ENCODE results near the gene GPATCH2. TPM values are rescaled to one million over a fixed set of nuclear protein-coding genes. Genes with fewer than 3 reads are reported as not detected.
"Not testable (repeated sequence)": the region's sequence is repeated elsewhere in the genome, so short reads cannot be mapped to it uniquely, and the experiment has no call there.

The GPATCH2 gene
- total RNA-seq, 1 experiment from 2014 or later, result 8.4 TPM

DNA sequence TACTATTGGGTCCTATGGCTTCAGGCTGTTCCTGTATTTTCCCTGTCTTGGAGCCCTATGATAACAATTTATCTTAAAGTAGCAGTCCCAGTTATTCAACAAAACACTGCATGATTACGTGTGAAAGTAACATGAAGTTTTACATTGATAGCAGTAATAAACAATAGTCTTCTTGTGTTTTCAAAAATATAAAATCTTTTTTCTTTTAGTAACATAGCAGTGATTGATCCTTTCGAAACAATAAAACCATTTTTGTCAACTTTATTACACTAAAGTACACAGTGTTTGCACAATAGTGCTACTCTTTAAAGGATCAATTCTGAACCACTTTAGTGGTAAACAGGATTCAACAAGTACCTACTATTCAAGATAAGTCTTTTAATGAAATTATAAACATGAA is 90.6 kb downstream of the GPATCH2 start:
- no peak for DNase-seq (ENCODE audit: low read depth)
- in situ Hi-C loops (cut with HindIII; ENCODE audit: low pct_unique_long_range_greater_than_20kb, low sequenced_read_pairs), result no loop called here

DNA sequence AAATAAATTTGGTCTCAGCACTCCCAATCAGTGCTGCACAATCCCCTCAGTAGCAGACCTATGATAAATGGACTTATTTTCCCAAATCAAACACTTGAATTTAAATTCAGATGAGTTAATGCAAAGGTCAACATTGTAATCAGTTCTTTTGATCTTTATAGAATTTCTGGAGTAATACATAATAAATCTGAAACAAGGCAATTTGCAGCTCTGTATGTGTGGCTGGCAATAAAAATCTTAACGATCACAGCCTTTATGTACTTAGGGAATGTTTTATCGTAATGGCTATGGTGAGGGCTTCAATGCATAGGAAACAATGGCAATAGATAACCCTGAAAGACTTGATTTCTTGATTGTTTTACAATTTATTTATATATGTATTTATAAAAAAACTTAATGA is 91.4 kb downstream of the GPATCH2 start:
- in situ Hi-C loops (cut with HindIII; ENCODE audit: low pct_unique_long_range_greater_than_20kb, low sequenced_read_pairs), result no loop called here
- no peak for DNase-seq (ENCODE audit: low read depth)

DNA sequence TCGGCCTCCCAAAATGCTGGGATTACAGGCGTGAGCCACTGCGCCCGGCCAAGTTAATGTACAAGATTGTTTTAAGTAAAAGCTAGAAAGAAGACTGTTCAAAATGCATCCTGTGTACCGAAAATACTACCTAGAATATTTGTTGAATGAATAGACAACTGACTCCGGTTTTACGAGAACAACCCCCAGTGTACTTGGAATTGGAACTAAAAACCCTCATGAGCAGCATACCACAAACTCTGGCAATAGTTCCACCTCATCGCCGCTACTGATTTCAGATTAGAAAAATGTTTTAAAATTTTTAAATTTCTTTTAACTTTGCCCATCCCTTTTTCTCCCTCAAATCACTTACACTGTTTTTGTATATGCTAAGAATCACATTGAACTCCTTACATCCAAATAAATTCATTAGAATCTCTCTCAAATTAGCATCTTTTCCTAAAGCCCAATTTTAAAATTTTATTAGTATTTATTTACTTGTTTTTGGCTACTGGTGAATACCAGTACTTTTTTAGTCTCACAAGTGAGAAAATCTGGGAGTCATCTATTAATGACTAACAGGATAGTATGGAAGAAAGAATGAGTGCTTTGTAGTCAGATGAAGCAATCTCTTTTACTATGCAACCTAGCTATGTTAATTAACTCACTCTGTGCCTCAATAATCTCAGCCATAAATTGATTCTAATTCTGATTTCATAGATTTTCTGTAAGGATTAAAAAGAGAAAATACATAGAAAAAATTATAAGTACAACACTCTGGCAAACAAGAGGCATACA is 95.1 kb downstream of the GPATCH2 start:
- in situ Hi-C loops (cut with HindIII; ENCODE audit: low pct_unique_long_range_greater_than_20kb, low sequenced_read_pairs), result no loop called here
- no peak for DNase-seq (ENCODE audit: low read depth)

DNA sequence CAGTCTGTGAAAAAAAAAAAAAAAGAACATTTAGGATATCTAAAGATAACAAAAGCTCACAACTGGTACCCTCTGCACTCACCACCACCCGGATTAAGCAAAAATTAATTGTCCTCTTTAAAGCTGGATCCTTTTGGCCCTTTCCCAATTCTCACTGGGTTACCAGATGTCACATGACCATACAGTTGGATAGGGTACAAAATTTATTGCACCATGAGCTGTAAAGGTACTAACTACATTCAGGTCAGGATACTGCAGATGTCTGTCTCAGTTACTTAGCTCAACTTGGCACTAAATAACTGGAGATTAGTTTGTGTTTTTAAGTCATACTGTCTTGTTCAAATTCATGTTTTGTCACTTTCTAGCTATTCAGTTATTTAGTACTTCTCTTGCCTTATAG is 96.3 kb downstream of the GPATCH2 start:
- no peak for DNase-seq (ENCODE audit: low read depth)

DNA sequence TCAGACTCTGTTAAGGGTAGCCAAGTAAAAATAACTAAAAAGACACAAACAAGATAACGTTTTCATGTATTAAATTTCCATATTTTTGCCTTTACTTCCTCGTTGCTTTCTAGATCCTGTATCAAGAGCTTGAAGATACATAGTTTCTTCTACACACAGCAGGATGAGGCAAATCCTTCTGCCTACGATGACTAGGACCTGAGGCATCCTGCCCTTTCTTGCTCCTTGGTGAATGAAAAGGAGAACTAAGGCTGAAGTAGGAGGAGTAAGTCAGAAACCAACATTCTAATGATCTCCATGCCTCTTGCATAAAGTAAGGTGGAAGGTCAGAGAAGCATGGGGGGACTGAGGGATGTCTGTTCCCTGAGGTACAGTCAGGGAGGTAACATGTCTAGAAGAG is 102.6 kb downstream of the GPATCH2 start:
- DNase-seq (ENCODE audit: low read depth), result no peak
- in situ Hi-C loops (cut with HindIII; ENCODE audit: low pct_unique_long_range_greater_than_20kb, low sequenced_read_pairs), result no loop called here

More for the DNA sequence above, 96.3 kb downstream of the GPATCH2 start:
- in situ Hi-C loops (cut with HindIII; ENCODE audit: low pct_unique_long_range_greater_than_20kb, low sequenced_read_pairs), result no loop called here

DNA sequence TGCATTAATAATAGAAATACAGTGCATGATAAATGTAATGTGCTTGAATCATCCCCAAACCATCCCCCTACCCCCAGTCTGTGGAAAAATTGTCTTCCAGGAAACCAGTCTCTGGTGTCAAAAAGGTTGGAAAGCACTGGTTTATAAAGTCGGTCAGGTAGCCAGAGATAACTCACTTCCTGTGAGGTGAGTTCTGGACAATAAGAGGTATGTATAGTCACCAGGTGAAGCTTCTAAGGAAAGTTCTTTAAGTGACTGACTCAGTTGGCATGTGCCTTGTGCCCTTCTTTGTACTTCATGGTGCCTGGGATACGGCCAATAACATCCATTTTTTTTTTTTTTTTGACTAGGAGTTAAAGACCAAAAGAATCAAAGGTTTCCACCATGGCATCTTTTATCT is 103.7 kb downstream of the GPATCH2 start:
- DNase-seq (ENCODE audit: low read depth), result no peak
- in situ Hi-C loops (cut with HindIII; ENCODE audit: low pct_unique_long_range_greater_than_20kb, low sequenced_read_pairs), result no loop called here

DNA sequence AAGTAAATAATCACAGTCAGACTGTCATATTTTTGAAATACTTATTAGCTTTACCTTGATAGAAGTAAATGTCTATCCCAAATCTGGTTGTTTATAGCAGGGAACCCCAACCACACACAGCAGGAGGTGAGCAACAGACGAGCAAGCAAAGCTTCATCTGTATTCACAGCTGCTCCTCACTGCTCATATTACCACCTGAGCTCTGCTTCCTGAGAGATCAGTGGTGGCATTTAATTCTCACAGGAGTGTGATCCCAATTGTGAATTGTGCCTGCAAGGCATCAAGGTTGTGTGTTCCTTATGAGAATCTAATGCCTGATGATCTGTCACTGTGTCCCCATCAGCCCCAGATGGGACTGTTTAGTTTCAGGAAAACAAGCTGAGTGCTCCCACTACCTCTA is 104.3 kb downstream of the GPATCH2 start:
- no peak for DNase-seq (ENCODE audit: low read depth)
- in situ Hi-C loops (cut with HindIII; ENCODE audit: low pct_unique_long_range_greater_than_20kb, low sequenced_read_pairs), result no loop called here

DNA sequence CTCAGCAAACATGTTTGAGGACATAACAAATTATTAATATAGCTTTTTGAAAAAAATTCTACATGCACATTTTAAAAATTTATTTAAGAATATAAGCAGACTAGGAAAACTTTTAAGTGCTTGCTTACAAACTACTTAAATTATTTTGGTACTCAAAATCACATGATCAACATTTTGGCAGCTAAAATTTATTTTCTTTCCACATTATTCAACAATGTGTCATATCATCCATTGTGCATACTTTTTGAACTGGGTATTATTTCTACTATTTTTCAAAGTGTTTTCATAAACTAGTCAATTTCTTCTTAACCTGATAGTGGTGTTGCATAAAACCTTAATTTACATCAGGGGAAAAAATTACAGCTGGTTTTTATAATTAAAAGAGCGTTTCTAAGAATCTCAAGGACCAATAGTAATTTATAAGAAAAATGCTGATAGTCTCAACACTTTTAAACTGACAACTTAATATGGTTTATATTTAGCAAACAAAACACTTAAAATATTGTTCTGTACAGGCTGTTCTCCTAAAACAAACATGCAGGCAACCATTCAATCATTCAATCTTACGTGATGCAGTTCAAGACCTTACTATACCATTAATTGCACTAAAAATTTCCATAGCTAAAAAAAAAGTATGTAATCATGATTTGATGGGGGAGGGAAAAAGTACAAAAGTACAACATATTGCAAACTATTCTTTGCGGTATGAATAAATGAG is 105.0 kb downstream of the GPATCH2 start:
- DNase-seq (ENCODE audit: low read depth), result no peak
- in situ Hi-C loops (cut with HindIII; ENCODE audit: low pct_unique_long_range_greater_than_20kb, low sequenced_read_pairs), result no loop called here

DNA sequence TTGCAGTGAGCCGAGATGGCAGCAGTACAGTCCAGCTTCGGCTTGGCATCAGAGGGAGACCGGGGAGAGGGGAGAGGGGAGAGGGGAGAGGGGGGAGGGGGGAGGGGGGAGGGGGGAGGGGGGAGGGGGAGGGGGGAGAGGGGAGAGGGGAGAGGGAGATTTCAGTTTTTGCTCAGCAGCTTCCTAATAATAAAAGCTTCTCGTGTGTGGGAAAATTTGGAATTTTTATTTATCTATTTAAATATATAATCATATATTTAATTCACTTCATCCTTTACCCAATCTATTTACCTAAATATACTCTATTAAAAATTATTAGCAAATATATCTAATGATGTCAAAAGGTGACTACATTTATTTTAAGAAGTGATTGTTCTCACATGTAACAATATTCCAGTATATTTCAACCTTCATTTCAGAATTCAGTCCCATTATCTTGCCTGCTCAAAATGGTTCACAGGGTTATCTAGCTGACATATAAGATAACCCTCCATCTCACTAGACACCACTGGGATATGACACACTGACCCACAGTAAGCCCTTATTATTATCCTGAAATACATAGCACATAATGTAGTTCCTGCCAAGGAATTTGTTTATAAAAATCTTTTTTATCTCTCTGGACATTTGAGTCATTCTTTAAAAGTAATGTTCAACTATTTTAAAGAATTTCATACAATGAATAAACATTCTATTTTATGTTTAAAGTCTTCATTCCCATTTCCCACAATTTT is 105.9 kb downstream of the GPATCH2 start:
- no peak for DNase-seq (ENCODE audit: low read depth)
- in situ Hi-C loops (cut with HindIII; ENCODE audit: low pct_unique_long_range_greater_than_20kb, low sequenced_read_pairs), result no loop called here

DNA sequence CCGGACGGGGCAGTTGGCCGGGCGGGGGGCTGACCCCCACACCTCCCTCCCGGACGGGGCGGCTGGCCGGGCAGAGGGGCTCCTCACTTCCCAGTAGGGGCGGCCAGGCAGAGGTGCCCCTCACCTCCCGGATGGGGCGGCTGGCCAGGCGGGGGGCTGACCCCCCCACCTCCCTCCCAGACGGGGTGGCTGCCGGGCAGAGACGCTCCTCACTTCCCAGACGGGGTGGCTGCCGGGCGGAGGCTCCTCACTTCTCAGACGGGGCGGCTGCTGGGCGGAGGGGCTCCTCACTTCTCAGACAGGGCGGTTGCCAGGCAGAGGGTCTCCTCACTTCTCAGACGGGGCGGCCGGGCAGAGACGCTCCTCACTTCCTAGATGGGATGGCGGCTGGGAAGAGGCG is 107.0 kb downstream of the GPATCH2 start:
- DNase-seq (ENCODE audit: low read depth); in situ Hi-C loops (cut with HindIII; ENCODE audit: low pct_unique_long_range_greater_than_20kb, low sequenced_read_pairs): not testable (repeated sequence)

DNA sequence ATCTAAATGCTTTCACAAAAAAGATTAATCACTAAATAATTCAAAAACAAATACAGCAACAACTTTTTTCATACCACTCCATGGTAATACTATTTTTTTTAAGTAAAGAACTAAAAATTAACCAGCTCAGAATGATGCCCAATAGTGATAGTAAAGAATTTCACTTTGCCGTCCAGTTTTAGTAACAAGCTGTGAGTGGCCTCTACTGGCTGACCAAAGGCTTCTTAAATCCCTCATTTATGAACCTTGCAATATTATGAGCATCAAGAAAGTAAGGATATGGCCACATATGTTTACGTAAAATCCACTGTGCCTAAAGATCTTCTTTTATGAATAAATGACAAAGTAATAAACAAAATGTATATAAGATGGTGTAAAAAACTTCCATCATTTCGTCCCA is 108.6 kb downstream of the GPATCH2 start:
- in situ Hi-C loops (cut with HindIII; ENCODE audit: low pct_unique_long_range_greater_than_20kb, low sequenced_read_pairs), result no loop called here
- DNase-seq (ENCODE audit: low read depth), result no peak

DNA sequence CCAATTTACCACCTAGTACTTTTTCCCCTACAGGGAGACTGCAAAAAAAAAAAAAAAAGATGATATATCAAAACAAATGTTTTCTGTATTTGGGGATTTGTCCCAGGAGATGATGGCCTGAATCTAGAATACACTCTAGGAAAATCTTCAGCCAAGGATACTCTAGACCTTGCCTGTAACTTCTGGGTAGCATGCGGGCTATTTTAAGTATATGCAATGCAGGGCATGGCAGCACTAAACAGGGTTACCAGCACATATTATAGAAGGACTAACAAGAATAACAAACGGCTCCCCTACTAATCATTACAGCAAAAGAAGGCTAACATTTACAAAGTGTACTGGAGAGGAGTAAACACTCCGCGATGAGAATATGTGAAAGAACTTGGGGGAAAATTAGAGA is 109.6 kb downstream of the GPATCH2 start:
- in situ Hi-C loops (cut with HindIII; ENCODE audit: low pct_unique_long_range_greater_than_20kb, low sequenced_read_pairs), result no loop called here
- DNase-seq (ENCODE audit: low read depth), result no peak

DNA sequence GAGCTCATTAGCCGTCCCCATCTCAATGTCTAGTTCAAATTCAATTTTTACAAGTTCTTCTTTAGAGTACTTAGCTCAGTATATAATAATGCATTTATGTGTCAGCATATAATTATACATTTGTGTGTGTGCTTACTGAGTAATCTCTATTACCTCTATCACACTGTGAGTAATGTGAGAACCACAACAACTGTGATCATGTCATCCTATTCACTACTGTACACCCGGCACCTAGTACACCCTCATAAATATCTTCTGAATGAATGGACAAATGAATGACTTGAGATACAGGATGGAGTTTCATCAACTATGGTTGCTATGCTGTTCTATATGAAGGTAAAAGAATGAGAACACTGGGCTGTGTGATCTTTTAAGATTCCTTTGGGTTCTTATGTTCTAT is 124.0 kb downstream of the GPATCH2 start:
- in situ Hi-C loops (cut with HindIII; ENCODE audit: low pct_unique_long_range_greater_than_20kb, low sequenced_read_pairs), result no loop called here
- DNase-seq (ENCODE audit: low read depth), result no peak

DNA sequence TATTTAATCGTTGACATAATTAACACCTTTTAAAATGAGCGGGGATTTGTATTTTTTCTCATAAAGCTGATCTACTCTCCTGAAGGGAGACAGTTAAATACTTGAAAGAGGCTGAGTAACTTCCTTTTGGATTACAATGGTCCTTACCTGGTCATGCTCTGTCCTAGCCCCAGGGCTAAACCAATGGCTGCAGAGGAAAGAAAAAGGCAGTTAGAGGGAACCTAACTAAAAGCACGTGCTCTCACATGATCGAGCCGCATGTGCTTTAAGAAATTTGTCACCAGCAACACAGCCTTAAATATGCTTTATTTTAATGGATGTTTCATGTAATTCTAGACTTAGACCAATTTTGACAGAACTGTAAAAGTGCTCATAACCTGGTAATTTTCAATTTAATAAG is 132.7 kb downstream of the GPATCH2 start:
- in situ Hi-C loops (cut with HindIII; ENCODE audit: low pct_unique_long_range_greater_than_20kb, low sequenced_read_pairs), result no loop called here
- DNase-seq (ENCODE audit: low read depth), result no peak

DNA sequence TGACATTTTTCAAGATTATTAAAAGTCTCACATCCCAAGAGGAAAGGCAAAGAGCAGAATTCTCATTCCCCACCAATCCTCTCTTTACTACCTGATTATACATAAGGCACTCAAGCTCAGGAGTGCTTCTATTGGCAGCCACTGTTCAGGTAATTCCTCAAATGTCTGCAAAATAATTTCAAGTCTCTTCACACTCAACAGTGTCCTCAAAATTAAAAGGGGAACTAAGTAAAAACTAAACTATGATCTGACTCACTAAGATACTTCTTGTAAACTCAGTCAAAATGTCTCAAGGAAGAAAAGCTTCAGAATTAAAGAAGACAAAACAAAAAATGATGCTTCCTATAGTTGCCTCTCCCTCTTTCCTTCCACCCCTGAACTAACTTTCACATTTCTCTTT is 135.6 kb downstream of the GPATCH2 start:
- DNase-seq (ENCODE audit: low read depth), result no peak
- in situ Hi-C loops (cut with HindIII; ENCODE audit: low pct_unique_long_range_greater_than_20kb, low sequenced_read_pairs), result no loop called here

DNA sequence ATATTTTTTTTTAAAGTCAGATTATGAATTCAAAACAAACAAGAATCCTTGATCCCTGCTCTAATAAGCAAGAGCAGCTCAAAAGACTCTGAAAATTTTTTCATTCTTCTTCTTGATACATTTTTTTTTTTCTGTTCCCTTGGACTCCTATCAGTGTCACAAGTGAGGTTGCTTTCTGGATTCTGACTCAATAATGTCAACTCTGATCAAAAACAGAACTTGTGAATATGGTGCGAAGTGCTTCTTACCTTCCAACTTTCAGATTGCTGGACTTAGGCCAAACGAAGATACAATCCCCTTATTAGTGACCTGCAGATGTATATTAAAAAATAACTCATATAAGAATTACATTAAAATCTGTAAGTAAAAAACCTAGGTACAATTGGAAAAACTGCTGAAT is 136.1 kb downstream of the GPATCH2 start:
- DNase-seq (ENCODE audit: low read depth), result no peak
- in situ Hi-C loops (cut with HindIII; ENCODE audit: low pct_unique_long_range_greater_than_20kb, low sequenced_read_pairs), result no loop called here

DNA sequence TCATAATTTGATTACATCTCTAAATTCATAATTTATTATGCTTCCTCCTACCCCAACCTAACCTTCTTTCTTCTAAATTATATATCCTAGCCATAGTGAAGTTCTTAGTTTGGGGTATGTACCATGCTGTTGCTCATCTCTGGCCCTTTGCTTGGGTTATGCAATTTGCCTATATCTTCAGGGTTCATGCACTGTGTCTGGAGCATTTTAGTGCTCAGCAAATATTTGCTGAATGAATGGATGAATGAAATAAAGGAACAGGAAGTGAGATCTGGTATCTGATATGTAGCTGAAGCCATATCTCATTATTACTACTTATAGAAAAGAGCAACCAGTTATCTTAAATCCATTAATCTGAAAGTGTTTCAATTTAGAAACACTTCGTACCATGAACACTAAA is 137.6 kb downstream of the GPATCH2 start:
- in situ Hi-C loops (cut with HindIII; ENCODE audit: low pct_unique_long_range_greater_than_20kb, low sequenced_read_pairs), result no loop called here
- DNase-seq (ENCODE audit: low read depth), result no peak

DNA sequence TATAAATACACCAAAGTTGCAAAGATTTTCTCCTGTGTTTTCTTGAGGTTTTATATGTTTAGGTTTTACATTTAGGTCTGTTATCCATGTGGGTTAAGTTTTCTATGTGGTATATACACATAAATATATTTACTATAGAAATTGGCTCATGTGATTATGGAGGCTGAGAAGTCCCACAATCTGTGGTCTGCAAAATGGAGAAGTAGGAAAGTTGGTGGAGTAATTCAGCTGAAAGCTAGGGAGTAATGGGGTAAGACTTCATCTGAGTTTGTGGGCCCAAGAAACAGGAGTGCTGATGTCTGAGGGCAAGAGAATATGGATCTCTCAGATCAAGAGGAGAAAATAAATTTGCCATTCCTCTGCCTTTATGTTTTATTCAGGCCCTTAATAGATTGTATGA is 146.0 kb downstream of the GPATCH2 start:
- in situ Hi-C loops (cut with HindIII; ENCODE audit: low pct_unique_long_range_greater_than_20kb, low sequenced_read_pairs), result no loop called here
- DNase-seq (ENCODE audit: low read depth), result no peak

DNA sequence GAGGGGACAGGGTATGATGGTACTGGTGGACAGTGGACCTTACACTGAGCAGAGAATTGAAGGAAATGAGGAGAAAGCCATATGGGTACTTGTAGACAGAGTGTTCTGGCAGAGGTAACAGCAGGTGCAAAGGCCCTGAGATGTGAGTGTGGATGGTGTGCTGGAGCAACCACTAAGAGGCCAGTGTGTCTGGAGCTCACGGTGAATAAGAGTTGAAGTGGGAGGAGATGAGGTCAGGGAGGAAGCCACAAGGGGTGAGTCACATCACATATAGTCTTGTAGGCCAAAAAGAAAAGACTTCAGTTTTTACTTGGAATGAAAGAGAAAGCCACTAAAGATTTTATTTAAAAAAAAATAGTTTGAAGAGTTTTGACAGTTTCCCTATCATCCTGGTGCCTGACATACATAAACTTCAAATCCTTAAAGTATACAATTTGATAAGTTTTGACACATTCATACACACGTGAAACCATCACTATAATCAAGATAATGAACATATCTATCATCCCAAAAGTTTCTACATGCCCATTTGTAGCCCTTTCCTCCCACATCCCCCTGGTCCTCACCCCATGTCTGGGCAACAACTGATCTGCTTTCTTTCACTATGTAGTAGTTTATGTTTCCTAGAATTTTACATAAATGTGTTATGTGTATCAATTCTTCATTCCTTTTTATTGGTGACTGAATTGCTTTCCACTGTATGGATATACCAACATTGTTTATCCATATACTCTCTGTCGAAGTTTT is 148.4 kb downstream of the GPATCH2 start:
- in situ Hi-C loops (cut with HindIII; ENCODE audit: low pct_unique_long_range_greater_than_20kb, low sequenced_read_pairs), result no loop called here
- DNase-seq (ENCODE audit: low read depth), result peak; percentile 25

Measured in Caki2 (cell line).